Renal cortex interstitium (tissue), 11 donors: ENCODE data around the gene PGAM4. TPM values are rescaled to one million over a fixed set of nuclear protein-coding genes. Genes with fewer than 3 reads are reported as not detected.
"Not testable (repeated sequence)": the region's sequence is repeated elsewhere in the genome, so short reads cannot be mapped to it uniquely, and the experiment has no call there.

Source experiments
- DNase-seq, 11 donors: peaks; one replicate each; pipeline ENCODE4 v3.0.0-alpha.2; 2013; ENCODE audit warnings: low read depth in 9 of 11, low spot score in 4 of 11; ENCODE audit errors: extremely low read depth in 1 of 11
- polyA plus RNA-seq, 3 donors: library from polyadenylated mRNA; unstranded; fragments of 120-200 nt; gene quantifications; one replicate each; pipeline ENCODE4 v1.2.1, GENCODE V29; 2013; ENCODE audit not compliant: insufficient read length in 3 of 3

The PGAM4 gene
- polyA plus RNA-seq, 3 donors: 0.28 to 0.29 TPM; not detected in 1

DNA sequence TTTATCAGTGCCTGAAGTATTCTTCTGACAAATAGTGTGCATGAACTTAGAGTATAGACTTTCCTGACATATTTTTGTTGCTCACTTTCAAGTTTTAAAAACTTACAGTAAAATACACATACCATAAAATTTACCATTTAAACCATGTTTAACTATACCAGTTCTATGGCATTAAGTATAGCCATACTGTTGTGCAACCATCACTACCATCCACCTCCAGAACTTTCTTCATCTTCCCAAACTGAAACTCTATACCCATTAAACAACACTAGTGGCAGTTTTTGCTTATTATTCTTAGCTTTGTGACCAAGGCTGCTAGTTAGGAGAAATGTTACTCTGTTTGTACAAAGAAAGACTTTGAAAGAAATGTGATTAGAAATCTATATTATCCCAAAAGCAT, 33.1 kb downstream of the PGAM4 start:
- no peak for DNase-seq

DNA sequence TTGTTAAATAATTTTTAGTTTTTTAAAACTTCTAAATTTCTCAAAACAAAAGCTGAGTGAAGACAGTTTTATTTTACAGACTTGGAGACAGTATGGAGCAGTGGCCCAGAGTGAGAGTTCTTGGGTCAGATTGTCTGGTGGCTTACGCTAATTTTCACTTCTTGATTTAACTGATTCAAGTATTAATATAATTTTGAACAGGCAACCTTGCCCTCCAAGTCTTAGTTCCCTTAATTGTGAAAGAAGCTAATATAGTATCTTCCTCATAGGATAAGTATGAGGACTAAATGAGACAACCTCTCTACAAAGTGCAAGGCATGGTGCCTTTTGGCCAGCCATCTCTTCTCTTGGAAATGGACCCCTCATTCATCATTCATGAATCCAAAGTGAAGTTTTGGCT, 33.6 kb downstream of the PGAM4 start:
- DNase-seq: no peak

DNA sequence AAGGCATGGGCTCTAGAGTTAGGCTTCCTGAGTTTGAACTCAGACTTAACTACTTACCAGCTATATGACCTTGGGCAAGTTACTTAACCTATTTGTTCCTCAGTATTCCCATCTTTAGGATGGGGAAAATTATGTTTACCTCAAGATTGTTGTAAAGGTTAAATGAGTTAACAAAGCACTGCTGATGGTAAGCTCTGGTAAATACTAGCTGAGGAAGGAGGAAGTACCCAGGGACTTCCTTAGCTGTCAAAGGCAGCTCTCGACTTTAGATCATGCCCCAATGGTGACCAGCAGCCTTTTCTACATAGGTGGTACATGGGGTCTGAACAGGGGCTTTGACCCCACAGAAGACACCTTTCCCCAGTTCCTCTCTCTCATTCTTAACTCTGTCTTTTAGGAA, 38.9 kb downstream of the PGAM4 start:
- DNase-seq: no peak

DNA sequence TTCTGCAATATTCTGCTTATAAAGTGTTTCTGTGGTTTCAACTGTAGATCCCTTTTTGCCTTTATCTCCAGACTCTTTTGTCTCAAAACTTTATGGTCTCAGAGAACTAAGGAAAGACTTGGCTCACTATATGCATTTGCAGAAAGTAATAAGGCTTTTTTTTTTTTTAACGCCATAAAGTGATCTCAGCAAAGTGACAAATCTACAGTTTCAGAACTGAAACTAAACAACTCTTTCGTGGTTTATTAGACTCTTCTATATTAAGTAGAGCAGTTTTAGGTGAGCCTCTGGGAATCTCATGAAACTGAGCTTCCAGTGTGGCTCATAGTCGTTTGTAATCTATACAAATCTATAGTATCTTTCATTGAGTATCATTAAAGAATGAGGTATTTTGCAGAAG, 43.7 kb downstream of the PGAM4 start:
- no peak for DNase-seq

- DNase-seq: no peak
These were observed 45.0 kb downstream of the PGAM4 start for GRCh38 chrX:77924320-77924859.

DNA sequence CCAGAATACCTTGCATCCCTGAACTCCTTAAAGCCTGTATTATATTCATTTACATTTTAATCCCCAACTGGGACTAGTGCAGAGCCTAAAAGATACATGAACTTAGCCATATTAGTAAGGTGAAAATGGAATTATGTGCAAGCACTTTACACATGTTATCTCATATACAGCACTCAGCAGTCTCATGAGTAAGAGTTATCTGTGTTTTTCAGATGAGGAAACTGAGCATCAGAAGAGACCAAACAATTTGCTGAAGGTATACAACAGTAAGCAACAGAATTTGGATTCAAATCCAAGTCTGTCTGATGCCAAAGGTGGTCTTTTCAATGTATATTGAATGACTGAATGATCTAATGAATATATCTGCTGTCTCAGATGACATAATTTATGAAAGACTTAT, 46.7 kb downstream of the PGAM4 start:
- no peak for DNase-seq

GRCh38 chrX:77919370-77919769, 50.1 kb downstream of the PGAM4 start:
- not testable (repeated sequence) for DNase-seq

DNA sequence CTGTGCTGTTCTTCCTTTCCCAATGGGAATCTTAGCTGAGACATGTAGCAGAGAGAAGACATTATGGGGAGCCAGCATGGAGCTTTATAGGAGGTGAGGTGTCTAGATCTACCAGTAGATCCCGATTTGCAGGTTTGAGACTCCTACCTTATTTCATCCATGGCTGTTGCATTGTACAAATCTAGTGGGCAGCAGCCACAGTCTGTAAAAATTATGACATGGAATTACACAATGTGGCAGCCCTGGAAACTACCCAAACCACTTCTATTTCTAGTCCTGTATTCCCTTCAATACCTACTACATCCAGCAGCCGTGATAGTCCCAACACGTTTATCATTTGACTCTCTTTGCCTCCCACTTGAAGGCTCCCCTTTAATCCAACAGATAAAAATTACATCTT, 50.9 kb downstream of the PGAM4 start:
- no peak for DNase-seq

Other genes with a start within 250 kb of the PGAM4 start
- 10 to 100 TPM; 83.6 to 98.7 (median 96.1) TPM for gene ATRX, start 183.4 kb downstream of the PGAM4 start, polyA plus RNA-seq
- gene MAGT1, start 74.2 kb downstream of the PGAM4 start, polyA plus RNA-seq: 100 to 1,000 TPM in 1 of 3 donors, 10 to 100 TPM in 2; 83.8 to 104 (median 93.1) TPM
- gene COX7B, start 70.2 kb downstream of the PGAM4 start, polyA plus RNA-seq: 100 to 1,000 TPM; 238 to 353 (median 341) TPM
- 10 to 100 TPM; 15.0 to 17.0 (median 16.6) TPM for gene ATP7A, start 58.9 kb downstream of the PGAM4 start, polyA plus RNA-seq
- gene PGK1, start 134.6 kb upstream of the PGAM4 start, polyA plus RNA-seq: 100 to 1,000 TPM; 388 to 454 (median 416) TPM
- 10 to 100 TPM; 47.2 to 55.3 (median 48.8) TPM for gene TAF9B, start 170.0 kb upstream of the PGAM4 start, polyA plus RNA-seq